DND-41 (cell line): Measurements from ENCODE around the gene CATSPER4.
"Not testable (repeated sequence)": the region's sequence is repeated elsewhere in the genome, so short reads cannot be mapped to it uniquely, and the experiment has no call there.

ENCODE experiments used
- EZH2 ChIP-seq: IDR thresholded peaks from 3 replicates; pipeline ENCODE4 v1.6.1; 2012; ENCODE audit warnings: borderline replicate concordance, low read depth, mild to moderate bottlenecking, moderate library complexity, low read length, inconsistent platforms; ENCODE audit not compliant: severe bottlenecking
- TF ChIP-seq, protein P1 (sequence below): IDR thresholded peaks from 2 replicates; pipeline ENCODE4 v1.5.1; 2012; ENCODE audit warnings: borderline replicate concordance, low read length, moderate library complexity, mild to moderate bottlenecking; ENCODE audit not compliant: poor library complexity, severe bottlenecking; ENCODE audit errors: extremely low read depth

DNA sequence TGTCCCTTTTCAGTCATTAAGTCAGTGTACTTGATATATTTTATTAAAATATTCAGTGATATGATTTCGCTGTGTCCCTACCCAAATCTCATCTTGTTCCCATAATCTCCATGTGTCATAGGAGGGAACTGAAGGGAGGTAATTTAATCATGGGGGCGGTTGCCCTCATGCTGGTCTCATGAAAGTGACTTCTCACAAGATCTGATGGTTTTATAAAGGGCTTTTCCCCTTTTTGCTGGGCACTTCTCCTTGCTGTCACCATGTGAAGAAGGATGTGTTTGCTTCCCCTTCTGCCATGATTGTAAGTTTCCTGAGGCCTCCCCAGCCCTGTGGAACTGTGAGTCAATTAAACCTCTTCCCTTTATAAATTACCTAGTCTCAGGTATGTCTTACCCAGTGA lies 40.3 kb downstream of the CATSPER4 start:
- TF ChIP-seq, protein P1, sequence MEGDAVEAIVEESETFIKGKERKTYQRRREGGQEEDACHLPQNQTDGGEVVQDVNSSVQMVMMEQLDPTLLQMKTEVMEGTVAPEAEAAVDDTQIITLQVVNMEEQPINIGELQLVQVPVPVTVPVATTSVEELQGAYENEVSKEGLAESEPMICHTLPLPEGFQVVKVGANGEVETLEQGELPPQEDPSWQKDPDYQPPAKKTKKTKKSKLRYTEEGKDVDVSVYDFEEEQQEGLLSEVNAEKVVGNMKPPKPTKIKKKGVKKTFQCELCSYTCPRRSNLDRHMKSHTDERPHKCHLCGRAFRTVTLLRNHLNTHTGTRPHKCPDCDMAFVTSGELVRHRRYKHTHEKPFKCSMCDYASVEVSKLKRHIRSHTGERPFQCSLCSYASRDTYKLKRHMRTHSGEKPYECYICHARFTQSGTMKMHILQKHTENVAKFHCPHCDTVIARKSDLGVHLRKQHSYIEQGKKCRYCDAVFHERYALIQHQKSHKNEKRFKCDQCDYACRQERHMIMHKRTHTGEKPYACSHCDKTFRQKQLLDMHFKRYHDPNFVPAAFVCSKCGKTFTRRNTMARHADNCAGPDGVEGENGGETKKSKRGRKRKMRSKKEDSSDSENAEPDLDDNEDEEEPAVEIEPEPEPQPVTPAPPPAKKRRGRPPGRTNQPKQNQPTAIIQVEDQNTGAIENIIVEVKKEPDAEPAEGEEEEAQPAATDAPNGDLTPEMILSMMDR: not testable (repeated sequence)
- TF ChIP-seq EZH2: not testable (repeated sequence)
